Panc1 (cell line): ENCODE measurements around the gene VMO1. TPM values are rescaled to one million over a fixed set of nuclear protein-coding genes. Genes with fewer than 3 reads are reported as not detected.

Experiments
- ATAC-seq: fragments of 200-7000 bp; cut with Tn5 transposase; 2 replicates; pipeline ENCODE4 v1.9.1; 2020; ENCODE audit warnings: mild to moderate bottlenecking, moderate library complexity
- BruUV-seq: library from RNA; stranded (reverse); fragments of 400-500 nt; replicated peaks from 2 replicates; lab custom pipeline; 2021; lab: Mats Ljungman, UMichigan
- CTCF ChIA-PET: fragments of 300-600 bp; sonication (Branson Sonifier 250); formaldehyde crosslinking; loops from one replicate; lab custom pipeline; 2022; ENCODE audit warnings: antibody characterized with exemption; lab: Charles Lee
- POLR2A ChIA-PET: fragments of 300-600 bp; sonication (Branson Sonifier 250); formaldehyde crosslinking; loops from one replicate; lab custom pipeline; 2022; ENCODE audit warnings: antibody characterized with exemption; lab: Charles Lee
- DNase-seq: peaks from one replicate; pipeline ENCODE4 v3.0.0-alpha.2; 2010; ENCODE audit warnings: low read depth, low spot score
- H3K27ac ChIP-seq: 2 replicates; pipeline ENCODE4 v1.5.1; 2011; ENCODE audit warnings: mild to moderate bottlenecking, low read length, inconsistent platforms
- H3K27me3 ChIP-seq: fragments of 200-500 bp; sonication (Bioruptor generic); 2 replicates; pipeline ENCODE4 v1.6.0; 2014; ENCODE audit warnings: low read length, inconsistent platforms; ENCODE audit not compliant: control insufficient read depth, insufficient read depth
- H3K36me3 ChIP-seq: fragments of 200-500 bp; sonication (Bioruptor generic); 2 replicates; pipeline ENCODE4 v1.5.1; 2014; ENCODE audit warnings: inconsistent platforms, mild to moderate bottlenecking, low read length, moderate library complexity; ENCODE audit not compliant: control insufficient read depth, insufficient read depth
- H3K4me1 ChIP-seq: 2 replicates; pipeline ENCODE4 v1.5.1; 2011; ENCODE audit warnings: inconsistent platforms, mild to moderate bottlenecking, low read length, moderate library complexity; ENCODE audit not compliant: control insufficient read depth, insufficient read depth
- H3K4me3 ChIP-seq, 2 experiments: 2 replicates each; pipeline ENCODE4 v1.5.1; 2011 to 2012; ENCODE audit warnings: low read depth in 2 of 2, low read length in 2 of 2, mild to moderate bottlenecking in 2 of 2, inconsistent platforms in 1 of 2, moderate library complexity in 1 of 2
- H3K9me3 ChIP-seq: fragments of 200-500 bp; sonication (Bioruptor generic); 2 replicates; pipeline ENCODE4 v1.5.1; 2014; ENCODE audit warnings: low read depth, mild to moderate bottlenecking, inconsistent platforms, low read length, moderate library complexity; ENCODE audit not compliant: control insufficient read depth, insufficient read depth
- CTCF ChIP-seq: fragments of 450-650 bp; IDR thresholded peaks from 2 replicates; pipeline ENCODE4 v1.5.1; 2017; ENCODE audit warnings: mild to moderate bottlenecking
- POLR2AphosphoS5 ChIP-seq: IDR thresholded peaks from 2 replicates; pipeline ENCODE4 v1.6.1; 2012; ENCODE audit warnings: mild to moderate bottlenecking, low read depth, low read length, moderate library complexity
- SIN3A ChIP-seq: IDR thresholded peaks from 2 replicates; pipeline ENCODE4 v1.6.1; 2012; ENCODE audit warnings: low read depth, mild to moderate bottlenecking, low read length, moderate library complexity, borderline replicate concordance; ENCODE audit not compliant: insufficient read depth
- TCF7L2 ChIP-seq: IDR thresholded peaks from 2 replicates; pipeline ENCODE4 v1.6.1; 2011; ENCODE audit warnings: mild to moderate bottlenecking, low read depth, low read length, inconsistent platforms
- in situ Hi-C: cut with HindIII; loops from 2 replicates; pipeline ENCODE4 v1.10.0; 2016; ENCODE audit warnings: low sequenced_read_pairs, low pct_unique_long_range_greater_than_20kb
- intact Hi-C: fragments of 100-400 bp; cut with micrococcal nuclease; formaldehyde crosslinking; loops from one replicate; pipeline ENCODE4 v1.10.0; 2022; ENCODE audit not compliant: unreplicated experiment
- total RNA-seq: library from RNA; stranded (reverse); gene quantifications from one replicate; pipeline ENCODE4 v1.2.1, GENCODE V29; 2021; ENCODE audit not compliant: unreplicated experiment
- TF ChIP-seq, protein P1 (sequence below), 2 experiments: IDR thresholded peaks; 2 replicates each; pipeline ENCODE4 v1.6.1; 2011 to 2012; ENCODE audit warnings: low read depth in 2 of 2, control low read depth in 1 of 2, low read length in 1 of 2, mild to moderate bottlenecking in 1 of 2, moderate library complexity in 1 of 2; ENCODE audit not compliant: insufficient read depth in 1 of 2

Gene VMO1
- total RNA-seq, 1 experiment from 2014 or later, result 0.49 TPM

GRCh38 chr17:4735876-4736651 is 50.1 kb downstream of the VMO1 start:
- DNase-seq (no peak), ATAC-seq (no peak)
- no TSS peak for BruUV-seq
- intact Hi-C loops, result no loop called here
- Histone ChIP-seq H3K36me3 (no peaks in the 10 kb centered on the region), H3K4me3 (no peak overlapping the region), H3K27me3 (peaks cover 7% of the 10 kb centered on the region; the same call in 1 of the 2 replicates), H3K4me1 (no peaks in the 10 kb centered on the region), H3K9me3 (no peaks in the 10 kb centered on the region), H3K27ac (no peak overlapping the region)
- in situ Hi-C loops, result no loop called here
- TF ChIP-seq SIN3A (no peak), TCF7L2 (no peak), POLR2AphosphoS5 (no peak), CTCF (no peak)
- TF ChIP-seq, protein P1, sequence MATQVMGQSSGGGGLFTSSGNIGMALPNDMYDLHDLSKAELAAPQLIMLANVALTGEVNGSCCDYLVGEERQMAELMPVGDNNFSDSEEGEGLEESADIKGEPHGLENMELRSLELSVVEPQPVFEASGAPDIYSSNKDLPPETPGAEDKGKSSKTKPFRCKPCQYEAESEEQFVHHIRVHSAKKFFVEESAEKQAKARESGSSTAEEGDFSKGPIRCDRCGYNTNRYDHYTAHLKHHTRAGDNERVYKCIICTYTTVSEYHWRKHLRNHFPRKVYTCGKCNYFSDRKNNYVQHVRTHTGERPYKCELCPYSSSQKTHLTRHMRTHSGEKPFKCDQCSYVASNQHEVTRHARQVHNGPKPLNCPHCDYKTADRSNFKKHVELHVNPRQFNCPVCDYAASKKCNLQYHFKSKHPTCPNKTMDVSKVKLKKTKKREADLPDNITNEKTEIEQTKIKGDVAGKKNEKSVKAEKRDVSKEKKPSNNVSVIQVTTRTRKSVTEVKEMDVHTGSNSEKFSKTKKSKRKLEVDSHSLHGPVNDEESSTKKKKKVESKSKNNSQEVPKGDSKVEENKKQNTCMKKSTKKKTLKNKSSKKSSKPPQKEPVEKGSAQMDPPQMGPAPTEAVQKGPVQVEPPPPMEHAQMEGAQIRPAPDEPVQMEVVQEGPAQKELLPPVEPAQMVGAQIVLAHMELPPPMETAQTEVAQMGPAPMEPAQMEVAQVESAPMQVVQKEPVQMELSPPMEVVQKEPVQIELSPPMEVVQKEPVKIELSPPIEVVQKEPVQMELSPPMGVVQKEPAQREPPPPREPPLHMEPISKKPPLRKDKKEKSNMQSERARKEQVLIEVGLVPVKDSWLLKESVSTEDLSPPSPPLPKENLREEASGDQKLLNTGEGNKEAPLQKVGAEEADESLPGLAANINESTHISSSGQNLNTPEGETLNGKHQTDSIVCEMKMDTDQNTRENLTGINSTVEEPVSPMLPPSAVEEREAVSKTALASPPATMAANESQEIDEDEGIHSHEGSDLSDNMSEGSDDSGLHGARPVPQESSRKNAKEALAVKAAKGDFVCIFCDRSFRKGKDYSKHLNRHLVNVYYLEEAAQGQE (IDR thresholded peaks at IDR 0.05; ENCODE audit: insufficient read depth in 1 of 2, low read depth in 2 of 2, low read length in 1 of 2), result no peak
- ChIA-PET CTCF (no interaction called here), POLR2A (interaction anchor here (0.7 kb wide), 1 partner anchor 132 kb away, joined by 4 read pairs; no protein-coding TSS in a partner anchor)

Other genes with a start within 250 kb of the VMO1 start
- gene MYBBP1A, start 231.0 kb downstream of the VMO1 start, total RNA-seq, result 95.6 TPM
- not detected for gene GGT6, start 225.8 kb downstream of the VMO1 start, total RNA-seq
- gene SMTNL2, start 201.8 kb downstream of the VMO1 start, total RNA-seq, result not detected
- gene ALOX15, start 144.7 kb downstream of the VMO1 start, total RNA-seq, result not detected
- 84.1 TPM for gene PELP1, start 82.2 kb downstream of the VMO1 start, total RNA-seq
- gene ARRB2, start 75.7 kb downstream of the VMO1 start, total RNA-seq, result 39.2 TPM
- gene MED11, start 54.9 kb downstream of the VMO1 start, total RNA-seq, result 12.5 TPM
- gene ZMYND15, start 46.5 kb downstream of the VMO1 start, total RNA-seq, result 0.28 TPM
- gene CXCL16, start 46.4 kb downstream of the VMO1 start, total RNA-seq, result 5.3 TPM
- gene TM4SF5, start 14.5 kb downstream of the VMO1 start, total RNA-seq, result not detected
- gene GLTPD2, start 2.6 kb upstream of the VMO1 start, total RNA-seq, result not detected
- gene PSMB6, start 9.8 kb upstream of the VMO1 start, total RNA-seq, result 156 TPM
- gene PLD2, start 20.8 kb upstream of the VMO1 start, total RNA-seq, result 40.2 TPM
- gene MINK1, start 47.0 kb upstream of the VMO1 start, total RNA-seq, result 78.2 TPM
- 2.4 TPM for gene C17orf107, start 113.2 kb upstream of the VMO1 start, total RNA-seq
- gene CHRNE, start 116.7 kb upstream of the VMO1 start, total RNA-seq, result 0.13 TPM
- 0.15 TPM for gene GP1BA, start 145.9 kb upstream of the VMO1 start, total RNA-seq
- gene SLC25A11, start 153.7 kb upstream of the VMO1 start, total RNA-seq, result 65.9 TPM
- 95.8 TPM for gene RNF167, start 153.9 kb upstream of the VMO1 start, total RNA-seq
- 1,074 TPM for gene PFN1, start 162.2 kb upstream of the VMO1 start, total RNA-seq
- 23.4 TPM for gene ENO3, start 164.8 kb upstream of the VMO1 start, total RNA-seq
- 43.4 TPM for gene SPAG7, start 181.5 kb upstream of the VMO1 start, total RNA-seq
- gene CAMTA2, start 201.3 kb upstream of the VMO1 start, total RNA-seq, result 22.7 TPM
- gene INCA1, start 211.2 kb upstream of the VMO1 start, total RNA-seq, result 1.7 TPM
- gene KIF1C, start 211.6 kb upstream of the VMO1 start, total RNA-seq, result 117 TPM
- gene SLC52A1, start 249.1 kb upstream of the VMO1 start, total RNA-seq, result 0.54 TPM